RWPE2 (cell line): ENCODE data around the gene PDP2.
"Not testable (repeated sequence)": the region's sequence is repeated elsewhere in the genome, so short reads cannot be mapped to it uniquely, and the experiment has no call there.

Experiments
- ATAC-seq: fragments of 200-7000 bp; cut with Tn5 transposase; 3 replicates; pipeline ENCODE4 v1.9.1; 2021; ENCODE audit warnings: low read depth
- DNase-seq: peaks from one replicate; pipeline ENCODE4 v3.0.0-alpha.2; 2020; ENCODE audit warnings: low spot score
- H3K27ac ChIP-seq: fragments of 450-650 bp; 2 replicates; pipeline ENCODE4 v1.5.1; 2017; ENCODE audit warnings: mild to moderate bottlenecking; ENCODE audit not compliant: poor library complexity, severe bottlenecking
- H3K27me3 ChIP-seq: fragments of 250-450 bp; sonication (Bioruptor Pico); 2 replicates; pipeline ENCODE4 v1.5.1; 2021; ENCODE audit warnings: mild to moderate bottlenecking, moderate library complexity; ENCODE audit not compliant: insufficient read depth, poor library complexity, severe bottlenecking
- H3K36me3 ChIP-seq: fragments of 250-450 bp; sonication (Bioruptor Pico); 2 replicates; pipeline ENCODE4 v1.5.1; 2020; ENCODE audit warnings: low read depth, mild to moderate bottlenecking, moderate library complexity
- H3K4me1 ChIP-seq: fragments of 250-450 bp; sonication (Bioruptor Pico); 2 replicates; pipeline ENCODE4 v1.5.1; 2021; ENCODE audit warnings: mild to moderate bottlenecking, moderate library complexity; ENCODE audit not compliant: insufficient read depth, poor library complexity, severe bottlenecking
- H3K4me3 ChIP-seq: fragments of 250-450 bp; sonication (Bioruptor Pico); 2 replicates; pipeline ENCODE4 v1.5.1; 2021; ENCODE audit warnings: mild to moderate bottlenecking, moderate library complexity; ENCODE audit not compliant: severe bottlenecking
- H3K9me3 ChIP-seq: fragments of 250-450 bp; sonication (Bioruptor Pico); 2 replicates; pipeline ENCODE4 v1.5.1; 2021; ENCODE audit warnings: mild to moderate bottlenecking, moderate library complexity; ENCODE audit not compliant: severe bottlenecking
- CTCF ChIP-seq: fragments of 450-650 bp; IDR thresholded peaks from one replicate; pipeline ENCODE4 v1.5.1; 2017; ENCODE audit warnings: mild to moderate bottlenecking, moderate library complexity; ENCODE audit not compliant: poor library complexity, severe bottlenecking

The PDP2 gene

GRCh38 chr16:66863707-66864106 is 16.6 kb upstream of the PDP2 start:
- Histone ChIP-seq H3K36me3 (no peaks in the 10 kb centered on the region), H3K4me3 (no peak overlapping the region), H3K9me3 (no peaks in the 10 kb centered on the region), H3K4me1 (peaks cover 3% of the 10 kb centered on the region), H3K27ac (no peak overlapping the region), H3K27me3 (no peaks in the 10 kb centered on the region)
- DNase-seq (no peak), ATAC-seq (no peak)
- no peak for TF ChIP-seq CTCF

GRCh38 chr16:66869424-66869823 is 10.9 kb upstream of the PDP2 start:
- Histone ChIP-seq H3K4me3 (no peak overlapping the region), H3K4me1 (peaks cover 6% of the 10 kb centered on the region), H3K27ac (no peak overlapping the region), H3K27me3 (no peaks in the 10 kb centered on the region), H3K9me3 (no peaks in the 10 kb centered on the region), H3K36me3 (no peaks in the 10 kb centered on the region)
- DNase-seq: no peak
- no peak for ATAC-seq
- no peak for TF ChIP-seq CTCF

GRCh38 chr16:66871363-66871762 is 9.0 kb upstream of the PDP2 start:
- H3K9me3 ChIP-seq, H3K36me3 ChIP-seq, H3K4me3 ChIP-seq, H3K27me3 ChIP-seq, H3K27ac ChIP-seq, H3K4me1 ChIP-seq, DNase-seq, ATAC-seq: not testable (repeated sequence)

GRCh38 chr16:66871840-66872239 is 8.5 kb upstream of the PDP2 start:
- DNase-seq (no peak), ATAC-seq (no peak)
- Histone ChIP-seq H3K27ac (no peak overlapping the region), H3K36me3 (no peaks in the 10 kb centered on the region), H3K9me3 (no peaks in the 10 kb centered on the region), H3K27me3 (no peaks in the 10 kb centered on the region), H3K4me1 (peaks cover 6% of the 10 kb centered on the region), H3K4me3 (no peak overlapping the region)
- no peak for TF ChIP-seq CTCF

GRCh38 chr16:66872559-66872942 is 7.8 kb upstream of the PDP2 start:
- DNase-seq (no peak), ATAC-seq (no peak)
- Histone ChIP-seq H3K9me3 (no peaks in the 10 kb centered on the region), H3K27me3 (no peaks in the 10 kb centered on the region), H3K27ac (peak overlapping the region; percentile 63), H3K4me3 (no peak overlapping the region), H3K4me1 (peaks cover 6% of the 10 kb centered on the region), H3K36me3 (no peaks in the 10 kb centered on the region)
- TF ChIP-seq CTCF: no peak
